ENCODE measurements around the gene POLR2L.

DNA sequence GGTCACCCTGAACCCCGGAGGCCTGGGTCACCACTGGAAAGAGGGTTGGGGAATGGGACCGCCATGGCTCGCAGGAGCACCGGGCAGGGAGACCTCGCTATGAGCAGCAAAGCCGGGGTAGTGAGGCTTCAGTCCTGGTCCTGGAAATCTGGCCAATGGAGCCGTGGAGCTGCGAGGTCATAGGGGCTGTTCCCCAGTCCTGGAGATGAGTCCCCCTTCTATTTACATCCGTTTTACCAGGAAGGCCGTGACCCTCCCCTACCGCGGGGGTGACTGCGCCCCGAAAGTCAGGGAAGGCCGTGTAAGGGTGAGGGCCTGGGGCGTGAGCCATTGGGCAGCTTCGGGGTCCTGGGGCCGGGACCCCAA is 37.7 kb downstream of the POLR2L start:
- no peak for TF ChIP-seq POLR2A (IDR thresholded peaks at IDR 0.05)
- TF ChIP-seq, protein P1, sequence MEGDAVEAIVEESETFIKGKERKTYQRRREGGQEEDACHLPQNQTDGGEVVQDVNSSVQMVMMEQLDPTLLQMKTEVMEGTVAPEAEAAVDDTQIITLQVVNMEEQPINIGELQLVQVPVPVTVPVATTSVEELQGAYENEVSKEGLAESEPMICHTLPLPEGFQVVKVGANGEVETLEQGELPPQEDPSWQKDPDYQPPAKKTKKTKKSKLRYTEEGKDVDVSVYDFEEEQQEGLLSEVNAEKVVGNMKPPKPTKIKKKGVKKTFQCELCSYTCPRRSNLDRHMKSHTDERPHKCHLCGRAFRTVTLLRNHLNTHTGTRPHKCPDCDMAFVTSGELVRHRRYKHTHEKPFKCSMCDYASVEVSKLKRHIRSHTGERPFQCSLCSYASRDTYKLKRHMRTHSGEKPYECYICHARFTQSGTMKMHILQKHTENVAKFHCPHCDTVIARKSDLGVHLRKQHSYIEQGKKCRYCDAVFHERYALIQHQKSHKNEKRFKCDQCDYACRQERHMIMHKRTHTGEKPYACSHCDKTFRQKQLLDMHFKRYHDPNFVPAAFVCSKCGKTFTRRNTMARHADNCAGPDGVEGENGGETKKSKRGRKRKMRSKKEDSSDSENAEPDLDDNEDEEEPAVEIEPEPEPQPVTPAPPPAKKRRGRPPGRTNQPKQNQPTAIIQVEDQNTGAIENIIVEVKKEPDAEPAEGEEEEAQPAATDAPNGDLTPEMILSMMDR (IDR thresholded peaks at IDR 0.05 in 4 of 5, conservative IDR thresholded peaks at IDR 0.05 in 1 of 5): no peak
